ENCODE results near the gene RSPH1. TPM values are rescaled to one million over a fixed set of nuclear protein-coding genes. Genes with fewer than 3 reads are reported as not detected.

Gene RSPH1
- total RNA-seq, 1 donor from 2014 or later: not detected

GRCh38 chr21:42532466-42533181 is 36.6 kb upstream of the RSPH1 start:
- no peak for DNase-seq (ENCODE audit: extremely low read depth, low read depth, low spot score)

GRCh38 chr21:42531771-42532170 is 35.7 kb upstream of the RSPH1 start:
- DNase-seq (ENCODE audit: extremely low read depth, low read depth, low spot score): no peak

GRCh38 chr21:42530167-42530518 is 34.1 kb upstream of the RSPH1 start:
- DNase-seq (ENCODE audit: extremely low read depth, low read depth, low spot score): no peak

- no peak for DNase-seq (ENCODE audit: extremely low read depth, low read depth, low spot score)
Measured at GRCh38 chr21:42527489-42528158, 31.6 kb upstream of the RSPH1 start.

DNA sequence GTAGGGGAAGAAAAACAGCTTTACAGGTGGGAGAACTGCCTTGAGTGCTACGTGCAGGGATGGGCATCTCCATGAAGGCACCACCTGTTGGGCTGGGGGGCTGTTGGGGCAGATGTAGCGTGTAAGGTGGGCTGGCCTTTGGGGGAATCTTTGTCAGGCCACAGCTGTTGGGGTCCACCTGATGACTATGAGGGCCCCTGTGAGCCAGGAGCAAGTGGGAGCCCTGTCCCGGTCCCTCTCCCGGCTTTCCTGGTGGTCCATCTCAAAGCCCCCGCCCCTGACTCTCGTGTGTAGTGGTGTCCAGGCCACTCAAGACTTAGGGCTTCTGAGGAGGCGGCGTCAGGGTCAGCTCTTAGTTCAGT is 31.1 kb upstream of the RSPH1 start:
- no peak for DNase-seq (ENCODE audit: extremely low read depth, low read depth, low spot score)

DNA sequence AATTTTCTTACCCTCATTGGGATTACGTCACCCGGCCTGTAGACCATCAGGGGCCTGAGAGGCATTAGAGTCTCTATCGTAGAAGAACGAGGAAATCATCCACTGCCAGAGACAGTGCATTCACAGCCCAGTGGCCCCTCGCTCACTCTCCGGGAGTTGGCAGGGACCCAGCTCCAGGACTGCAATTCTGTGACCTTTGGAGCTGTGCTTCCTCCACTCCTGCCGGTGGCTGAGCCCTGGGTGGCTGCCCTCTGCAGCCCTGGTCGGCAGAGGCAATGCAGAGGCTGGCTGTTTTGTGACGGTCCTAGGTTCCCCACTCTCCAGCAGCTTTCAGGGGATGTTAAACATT is 30.3 kb upstream of the RSPH1 start:
- no peak for DNase-seq (ENCODE audit: extremely low read depth, low read depth, low spot score)

- DNase-seq (ENCODE audit: extremely low read depth, low read depth, low spot score): no peak
Measured at GRCh38 chr21:42525676-42526378, 29.8 kb upstream of the RSPH1 start.

GRCh38 chr21:42525029-42525581 is 29.1 kb upstream of the RSPH1 start:
- no peak for DNase-seq (ENCODE audit: extremely low read depth, low read depth, low spot score)

- DNase-seq (ENCODE audit: extremely low read depth, low read depth, low spot score): no peak
Measured at GRCh38 chr21:42524341-42525028, 28.5 kb upstream of the RSPH1 start.

GRCh38 chr21:42523941-42524340 is 27.9 kb upstream of the RSPH1 start:
- no peak for DNase-seq (ENCODE audit: extremely low read depth, low read depth, low spot score)

- no peak for DNase-seq (ENCODE audit: extremely low read depth, low read depth, low spot score)
Measured at GRCh38 chr21:42523211-42523610, 27.2 kb upstream of the RSPH1 start.

GRCh38 chr21:42522771-42523170 is 26.7 kb upstream of the RSPH1 start:
- no peak for DNase-seq (ENCODE audit: extremely low read depth, low read depth, low spot score)

- no peak for DNase-seq (ENCODE audit: extremely low read depth, low read depth, low spot score)
Measured at GRCh38 chr21:42522271-42522670, 26.2 kb upstream of the RSPH1 start.

DNA sequence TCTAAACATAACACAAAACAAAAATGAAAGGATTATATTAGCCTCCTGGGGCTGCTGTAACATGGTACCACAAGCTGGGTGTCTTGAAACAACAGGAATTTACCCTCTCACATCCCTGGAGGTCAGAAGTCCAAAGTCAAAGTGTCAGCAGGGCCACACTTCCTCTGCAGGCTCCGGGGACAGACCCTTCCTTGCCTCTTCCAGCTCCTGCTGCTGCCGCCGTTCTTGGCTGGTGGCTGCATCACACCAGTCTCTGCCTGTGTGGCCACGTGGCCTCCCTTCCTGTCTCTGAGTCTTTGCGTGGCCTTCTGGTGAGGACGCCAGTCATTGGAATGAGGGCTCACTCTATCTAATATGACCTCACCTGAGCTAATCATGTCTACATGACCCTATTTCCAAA is 25.8 kb upstream of the RSPH1 start:
- DNase-seq (ENCODE audit: extremely low read depth, low read depth, low spot score): no peak

DNA sequence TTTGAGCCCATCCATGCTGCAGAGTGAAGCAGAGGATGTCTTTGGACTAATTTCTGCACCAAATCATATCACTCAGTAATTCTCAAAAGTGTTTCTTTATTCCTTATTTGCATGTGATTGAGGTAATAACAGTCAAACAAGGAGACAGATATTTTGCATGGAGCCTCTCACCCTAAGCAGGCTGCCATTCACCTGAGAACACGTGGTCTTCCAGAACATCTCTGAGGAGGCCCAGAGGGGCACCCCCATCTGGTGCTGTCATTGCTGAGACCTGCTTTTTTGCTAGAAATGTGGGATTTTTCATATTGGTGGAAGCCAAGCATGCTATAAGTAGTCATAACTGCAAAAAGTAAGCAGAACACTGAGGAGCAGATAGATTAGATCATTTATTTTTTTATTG is 25.4 kb upstream of the RSPH1 start:
- no peak for DNase-seq (ENCODE audit: extremely low read depth, low read depth, low spot score)

GRCh38 chr21:42520628-42521253 is 24.7 kb upstream of the RSPH1 start:
- no peak for DNase-seq (ENCODE audit: extremely low read depth, low read depth, low spot score)

- no peak for DNase-seq (ENCODE audit: extremely low read depth, low read depth, low spot score)
Measured at GRCh38 chr21:42518626-42519025, 22.6 kb upstream of the RSPH1 start.

GRCh38 chr21:42518215-42518614 is 22.2 kb upstream of the RSPH1 start:
- DNase-seq (ENCODE audit: extremely low read depth, low read depth, low spot score): no peak

DNA sequence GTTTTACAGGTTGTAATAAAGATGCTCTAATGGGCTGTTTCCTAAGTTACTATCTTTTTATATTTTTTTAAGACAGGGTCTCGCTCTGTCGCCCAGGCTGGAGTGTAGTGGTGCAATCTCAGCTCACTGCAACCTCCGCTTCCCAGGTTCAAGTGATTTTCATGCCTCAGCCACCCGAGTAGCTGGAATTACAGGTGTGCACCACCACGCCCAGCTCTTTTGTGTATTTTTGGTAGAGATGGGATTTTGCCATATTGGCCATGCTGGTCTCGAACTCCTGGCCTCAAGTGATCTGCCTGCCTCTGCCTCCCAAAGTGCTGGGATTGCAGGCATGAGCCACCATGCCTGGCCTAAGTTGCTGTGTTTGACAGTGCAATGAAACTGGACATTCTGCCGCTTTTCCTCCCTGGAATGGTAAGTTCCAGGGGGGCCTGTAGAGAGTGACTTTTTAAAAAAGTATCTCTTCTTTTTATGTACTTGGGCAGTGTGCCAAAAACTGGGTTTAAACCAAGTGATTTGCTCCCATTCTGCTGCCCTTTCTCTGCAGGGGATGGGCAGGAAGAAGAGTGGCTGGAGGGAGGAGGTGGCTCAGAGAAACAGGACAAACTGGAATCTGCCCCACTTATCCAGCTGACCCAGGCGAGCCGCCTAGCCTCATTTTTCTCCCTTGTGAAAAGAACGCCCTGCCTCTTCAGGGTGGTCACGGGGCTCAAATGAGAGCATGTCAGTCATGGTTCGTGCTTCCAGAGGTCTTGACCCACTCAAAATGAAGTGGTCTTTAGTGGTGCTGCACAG is 19.9 kb upstream of the RSPH1 start:
- DNase-seq (ENCODE audit: extremely low read depth, low read depth, low spot score): no peak

GRCh38 chr21:42514883-42515228 is 18.8 kb upstream of the RSPH1 start:
- DNase-seq (ENCODE audit: extremely low read depth, low read depth, low spot score): no peak
